ENCODE measurements around the gene IFT74.

Gene IFT74

GRCh38 chr9:26955921-26956859, at the start of gene IFT74:
TSS of gene IFT74 (plus strand) at chr9:26956412. CDS start at chr9:26961968, 5,556 bp downstream.
- DNase-seq (ENCODE audit: low read depth): peak; percentile 89

- no peak for DNase-seq (ENCODE audit: low read depth)
Observed at GRCh38 chr9:26913138-26913668, 43.0 kb upstream of the IFT74 start.

- DNase-seq (ENCODE audit: low read depth): no peak
Observed at GRCh38 chr9:26919698-26920097, 36.5 kb upstream of the IFT74 start.

- no peak for DNase-seq (ENCODE audit: low read depth)
Observed at GRCh38 chr9:26925609-26926008, 30.6 kb upstream of the IFT74 start.

GRCh38 chr9:26928902-26929495, 27.2 kb upstream of the IFT74 start:
- no peak for DNase-seq (ENCODE audit: low read depth)

GRCh38 chr9:26935847-26936246, 20.4 kb upstream of the IFT74 start:
- DNase-seq (ENCODE audit: low read depth): no peak

GRCh38 chr9:26937816-26938371, 18.3 kb upstream of the IFT74 start:
- no peak for DNase-seq (ENCODE audit: low read depth)

GRCh38 chr9:26939955-26940711, 16.1 kb upstream of the IFT74 start:
- DNase-seq (ENCODE audit: low read depth): no peak

- no peak for DNase-seq (ENCODE audit: low read depth)
Observed at GRCh38 chr9:26940779-26941178, 15.4 kb upstream of the IFT74 start.

GRCh38 chr9:26945591-26945990, 10.6 kb upstream of the IFT74 start:
- no peak for DNase-seq (ENCODE audit: low read depth)

GRCh38 chr9:26946753-26947727, 9.2 kb upstream of the IFT74 start, which contains the start of gene PLAA:
TSS of gene PLAA (minus strand) at chr9:26947242. CDS start at chr9:26947045, 197 bp downstream.
- peak; percentile 78 for DNase-seq (ENCODE audit: low read depth)

- DNase-seq (ENCODE audit: low read depth): peak; percentile 13
Observed at GRCh38 chr9:26947736-26948135, 8.5 kb upstream of the IFT74 start.

- DNase-seq (ENCODE audit: low read depth): no peak
Observed at GRCh38 chr9:26949637-26950069, 6.6 kb upstream of the IFT74 start.

GRCh38 chr9:26950521-26950920, 5.7 kb upstream of the IFT74 start:
- no peak for DNase-seq (ENCODE audit: low read depth)

GRCh38 chr9:26951794-26952193, 4.4 kb upstream of the IFT74 start:
- no peak for DNase-seq (ENCODE audit: low read depth)

GRCh38 chr9:26954050-26954508, 2.1 kb upstream of the IFT74 start:
- no peak for DNase-seq (ENCODE audit: low read depth)

GRCh38 chr9:26955222-26955903, 849 bp upstream of the IFT74 start:
- no peak for DNase-seq (ENCODE audit: low read depth)

- no peak for DNase-seq (ENCODE audit: low read depth)
Observed at GRCh38 chr9:26956860-26957233, 635 bp downstream of the IFT74 start.

- DNase-seq (ENCODE audit: low read depth): no peak
Observed at GRCh38 chr9:26971721-26972120, 15.5 kb downstream of the IFT74 start.

GRCh38 chr9:26973989-26974388, 17.8 kb downstream of the IFT74 start:
- no peak for DNase-seq (ENCODE audit: low read depth)

All from activated T-helper 9 cell treated with anti-CD3 and anti-CD28 coated beads, Interleukin-2, amount 50 U/mL, for 16 hours (primary cell).